ENCODE measurements around the gene PDE3B.

GRCh38 chr11:14857621-14858020 lies 214.0 kb downstream of the PDE3B start:
- no peak for TF ChIP-seq CTCF (IDR thresholded peaks at IDR 0.05)
- TF ChIP-seq POLR2A (IDR thresholded peaks at IDR 0.05), result no peak
